Activated naive CD4-positive, alpha-beta T cell treated with anti-CD3 and anti-CD28 coated beads, Interleukin-2, amount 10 ng/mL, durations not matched to agents 7 days and 5 days (primary cell): ENCODE measurements around the gene SMS.

Experiments used
- CTCF ChIA-PET: fragments of 350-600 bp; sonication (Branson Sonifier 250); formaldehyde crosslinking; loops from one replicate; lab custom pipeline; 2021; ENCODE audit warnings: antibody characterized with exemption; lab: Charles Lee
- DNase-seq: peaks from one replicate; pipeline ENCODE4 v3.0.0-alpha.2; 2020
- H3K27ac Mint-ChIP-seq: one replicate; pipeline ENCODE4 v1.8.0; 2021; ENCODE audit warnings: mild to moderate bottlenecking, moderate library complexity, mixed read lengths
- H3K27me3 Mint-ChIP-seq: one replicate; pipeline ENCODE4 v1.8.0; 2021; ENCODE audit warnings: mild to moderate bottlenecking, mixed read lengths
- H3K36me3 Mint-ChIP-seq: one replicate; pipeline ENCODE4 v1.8.0; 2021; ENCODE audit warnings: mixed read lengths
- H3K4me1 Mint-ChIP-seq: one replicate; pipeline ENCODE4 v1.8.0; 2021; ENCODE audit warnings: mixed read lengths
- H3K4me3 Mint-ChIP-seq: one replicate; pipeline ENCODE4 v1.8.0; 2021; ENCODE audit warnings: mild to moderate bottlenecking, moderate library complexity, mixed read lengths
- H3K9me3 Mint-ChIP-seq: one replicate; pipeline ENCODE4 v1.8.0; 2021; ENCODE audit warnings: mixed read lengths

SMS gene

GRCh38 chrX:21975812-21976211 is 35.3 kb downstream of the SMS start:
- Mint-ChIP-seq H3K27me3 (no peaks in the 10 kb centered on the region), H3K9me3 (no peaks in the 10 kb centered on the region), H3K27ac (peak overlapping the region; percentile 31), H3K4me3 (no peak overlapping the region), H3K36me3 (peaks cover 27% of the 10 kb centered on the region), H3K4me1 (peaks cover 29% of the 10 kb centered on the region)
- DNase-seq = no peak
- CTCF ChIA-PET = interaction anchor here (1.8 kb wide), 1 partner anchor 9 kb away, joined by 5 read pairs; no protein-coding TSS in a partner anchor

GRCh38 chrX:21978346-21978745 is 37.8 kb downstream of the SMS start:
- Mint-ChIP-seq H3K36me3 (peaks cover 21% of the 10 kb centered on the region), H3K4me3 (no peak overlapping the region), H3K9me3 (no peaks in the 10 kb centered on the region), H3K27ac (no peak overlapping the region), H3K27me3 (no peaks in the 10 kb centered on the region), H3K4me1 (peaks cover 16% of the 10 kb centered on the region)
- CTCF ChIA-PET = interaction anchor here (1.0 kb wide), 1 partner anchor 139 kb away, joined by 3 read pairs; the partner anchor contains the start of gene MBTPS2
- no peak for DNase-seq

GRCh38 chrX:21982311-21982710 is 41.8 kb downstream of the SMS start:
- DNase-seq = no peak
- peaks cover 20% of the 10 kb centered on the region for H3K36me3 Mint-ChIP-seq
- H3K4me3 Mint-ChIP-seq = no peak overlapping the region
- H3K9me3 Mint-ChIP-seq = no peaks in the 10 kb centered on the region
- CTCF ChIA-PET = no interaction called here
- no peaks in the 10 kb centered on the region for H3K4me1 Mint-ChIP-seq
- H3K27me3 Mint-ChIP-seq = no peaks in the 10 kb centered on the region
- no peak overlapping the region for H3K27ac Mint-ChIP-seq

- Mint-ChIP-seq H3K4me1 (peaks cover 3% of the 10 kb centered on the region), H3K4me3 (no peak overlapping the region), H3K9me3 (no peaks in the 10 kb centered on the region), H3K27me3 (no peaks in the 10 kb centered on the region), H3K27ac (no peak overlapping the region), H3K36me3 (peaks cover 16% of the 10 kb centered on the region)
- CTCF ChIA-PET = interaction anchor here (0.6 to 2.4 kb wide), 18 partner anchors 9 to 1917 kb away, joined by 3 to 15 read pairs (median 5); partner anchors contain the start of gene MBTPS2
- DNase-seq = peak; percentile 70
These were observed 44.8 kb downstream of the SMS start for GRCh38 chrX:21985332-21985777.

GRCh38 chrX:21986596-21986995 is 46.1 kb downstream of the SMS start:
- H3K4me3 Mint-ChIP-seq = no peak overlapping the region
- H3K4me1 Mint-ChIP-seq = peaks cover 9% of the 10 kb centered on the region
- H3K36me3 Mint-ChIP-seq = peaks cover 18% of the 10 kb centered on the region
- CTCF ChIA-PET = no interaction called here
- H3K27ac Mint-ChIP-seq = no peak overlapping the region
- DNase-seq = no peak
- H3K27me3 Mint-ChIP-seq = no peaks in the 10 kb centered on the region
- H3K9me3 Mint-ChIP-seq = no peaks in the 10 kb centered on the region

- Mint-ChIP-seq H3K4me3 (no peak overlapping the region), H3K4me1 (peaks cover 9% of the 10 kb centered on the region), H3K36me3 (peaks cover 21% of the 10 kb centered on the region), H3K27me3 (no peaks in the 10 kb centered on the region), H3K9me3 (no peaks in the 10 kb centered on the region), H3K27ac (no peak overlapping the region)
- CTCF ChIA-PET = no interaction called here
- DNase-seq = no peak
These were observed 48.9 kb downstream of the SMS start for GRCh38 chrX:21989384-21989783.

- no peak overlapping the region for H3K27ac Mint-ChIP-seq
- CTCF ChIA-PET = no interaction called here
- peaks cover 11% of the 10 kb centered on the region for H3K4me1 Mint-ChIP-seq
- no peak overlapping the region for H3K4me3 Mint-ChIP-seq
- H3K9me3 Mint-ChIP-seq = no peaks in the 10 kb centered on the region
- H3K27me3 Mint-ChIP-seq = no peaks in the 10 kb centered on the region
- no peak for DNase-seq
- peaks cover 25% of the 10 kb centered on the region for H3K36me3 Mint-ChIP-seq
These were observed 50.3 kb downstream of the SMS start for GRCh38 chrX:21990832-21991231.

- DNase-seq = no peak
- Mint-ChIP-seq H3K9me3 (no peaks in the 10 kb centered on the region), H3K4me3 (no peak overlapping the region), H3K36me3 (peaks cover 25% of the 10 kb centered on the region), H3K27ac (no peak overlapping the region), H3K27me3 (no peaks in the 10 kb centered on the region), H3K4me1 (peaks cover 17% of the 10 kb centered on the region)
- CTCF ChIA-PET = no interaction called here
These were observed 51.0 kb downstream of the SMS start for GRCh38 chrX:21991504-21991903.

GRCh38 chrX:21993265-21993664 is 52.8 kb downstream of the SMS start:
- H3K27ac Mint-ChIP-seq = no peak overlapping the region
- H3K4me3 Mint-ChIP-seq = no peak overlapping the region
- peaks cover 31% of the 10 kb centered on the region for H3K36me3 Mint-ChIP-seq
- CTCF ChIA-PET = no interaction called here
- no peaks in the 10 kb centered on the region for H3K9me3 Mint-ChIP-seq
- H3K27me3 Mint-ChIP-seq = no peaks in the 10 kb centered on the region
- DNase-seq = no peak
- H3K4me1 Mint-ChIP-seq = peaks cover 29% of the 10 kb centered on the region

- Mint-ChIP-seq H3K27ac (no peak overlapping the region), H3K4me3 (no peak overlapping the region), H3K9me3 (no peaks in the 10 kb centered on the region), H3K27me3 (no peaks in the 10 kb centered on the region), H3K36me3 (peaks cover 22% of the 10 kb centered on the region), H3K4me1 (peaks cover 20% of the 10 kb centered on the region)
- DNase-seq = no peak
- CTCF ChIA-PET = interaction anchor here (3.5 kb wide), 1 partner anchor 12 kb away, joined by 13 read pairs; no protein-coding TSS in a partner anchor
These were observed 56.5 kb downstream of the SMS start for GRCh38 chrX:21996872-21997455.

GRCh38 chrX:21998037-21998436 is 57.5 kb downstream of the SMS start:
- no peak overlapping the region for H3K27ac Mint-ChIP-seq
- CTCF ChIA-PET = interaction anchor here (1.0 to 3.5 kb wide), 2 partner anchors 13 to 24 kb away, joined by 4 to 13 read pairs; no protein-coding TSS in a partner anchor
- no peak for DNase-seq
- peaks cover 20% of the 10 kb centered on the region for H3K4me1 Mint-ChIP-seq
- H3K4me3 Mint-ChIP-seq = no peak overlapping the region
- no peaks in the 10 kb centered on the region for H3K27me3 Mint-ChIP-seq
- no peaks in the 10 kb centered on the region for H3K9me3 Mint-ChIP-seq
- H3K36me3 Mint-ChIP-seq = peaks cover 27% of the 10 kb centered on the region

GRCh38 chrX:22004866-22005265 is 64.4 kb downstream of the SMS start:
- H3K36me3 Mint-ChIP-seq = peaks cover 19% of the 10 kb centered on the region
- CTCF ChIA-PET = no interaction called here

GRCh38 chrX:22012051-22012450 is 71.5 kb downstream of the SMS start:
- no peak for DNase-seq
- no peak overlapping the region for H3K27ac Mint-ChIP-seq

More at GRCh38 chrX:22004866-22005265, 64.4 kb downstream of the SMS start:
- Mint-ChIP-seq H3K4me1 (no peaks in the 10 kb centered on the region), H3K4me3 (no peak overlapping the region), H3K27ac (no peak overlapping the region), H3K27me3 (no peaks in the 10 kb centered on the region), H3K9me3 (no peaks in the 10 kb centered on the region)
- DNase-seq = no peak

GRCh38 chrX:22012931-22013330 is 72.4 kb downstream of the SMS start:
- no peak for DNase-seq
- CTCF ChIA-PET = no interaction called here
- Mint-ChIP-seq H3K36me3 (no peaks in the 10 kb centered on the region), H3K9me3 (no peaks in the 10 kb centered on the region), H3K27ac (no peak overlapping the region), H3K4me1 (no peaks in the 10 kb centered on the region), H3K27me3 (no peaks in the 10 kb centered on the region), H3K4me3 (no peak overlapping the region)

More at GRCh38 chrX:22012051-22012450, 71.5 kb downstream of the SMS start:
- Mint-ChIP-seq H3K36me3 (no peaks in the 10 kb centered on the region), H3K4me1 (no peaks in the 10 kb centered on the region), H3K4me3 (no peak overlapping the region), H3K27me3 (no peaks in the 10 kb centered on the region), H3K9me3 (no peaks in the 10 kb centered on the region)
- CTCF ChIA-PET = no interaction called here

- no peaks in the 10 kb centered on the region for H3K4me1 Mint-ChIP-seq
- no peaks in the 10 kb centered on the region for H3K9me3 Mint-ChIP-seq
- H3K27me3 Mint-ChIP-seq = no peaks in the 10 kb centered on the region
- H3K4me3 Mint-ChIP-seq = no peak overlapping the region
- no peaks in the 10 kb centered on the region for H3K36me3 Mint-ChIP-seq
- H3K27ac Mint-ChIP-seq = no peak overlapping the region
- CTCF ChIA-PET = no interaction called here
- no peak for DNase-seq
These were observed 74.7 kb downstream of the SMS start for GRCh38 chrX:22015139-22015750.
